SU-DHL-6 (cell line): ENCODE results near the gene SPRED2.

ENCODE experiments used
- CTCF ChIP-seq: fragments of 200-600 bp; sonication (generic); IDR thresholded peaks from one replicate; pipeline ENCODE4 v1.5.1; 2017; ENCODE audit warnings: antibody characterized with exemption, mild to moderate bottlenecking, low read length, moderate library complexity; ENCODE audit not compliant: insufficient read depth, poor library complexity, severe bottlenecking
- EZH2phosphoT487 ChIP-seq: fragments of 200-600 bp; sonication (generic), shearing (Covaris generic); conservative IDR thresholded peaks from 2 replicates; pipeline ENCODE4 v1.6.1; 2018; ENCODE audit warnings: mild to moderate bottlenecking, antibody characterized with exemption, low read length, moderate library complexity, mixed read lengths

GRCh38 chr2:65282477-65283053 is 149.8 kb downstream of the SPRED2 start:
- no peak for TF ChIP-seq CTCF
- TF ChIP-seq EZH2phosphoT487: no peak
